ENCODE data around the gene CEP57.

DNA sequence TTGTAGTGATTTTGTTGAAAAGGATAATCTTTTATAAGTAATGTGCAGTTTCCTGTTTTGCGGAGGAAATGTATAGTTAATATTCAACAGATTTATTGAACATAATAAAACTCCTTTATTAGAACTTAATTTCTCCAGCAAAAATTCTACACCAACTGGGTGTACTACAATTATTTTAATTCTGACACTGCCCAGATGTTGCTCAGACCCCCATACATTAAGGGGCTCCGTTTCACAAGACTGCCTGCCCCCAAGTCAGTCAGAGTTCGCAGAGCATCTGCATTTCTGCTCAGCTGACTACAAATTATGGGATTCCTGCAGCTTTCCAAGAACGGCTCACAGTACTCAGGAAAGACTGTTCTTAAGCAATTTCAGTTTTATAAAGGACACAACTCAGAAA, 6.2 kb downstream of the CEP57 start:
- TF ChIP-seq POLR2A (IDR thresholded peaks at IDR 0.05): no peak
- TF ChIP-seq, protein P1, sequence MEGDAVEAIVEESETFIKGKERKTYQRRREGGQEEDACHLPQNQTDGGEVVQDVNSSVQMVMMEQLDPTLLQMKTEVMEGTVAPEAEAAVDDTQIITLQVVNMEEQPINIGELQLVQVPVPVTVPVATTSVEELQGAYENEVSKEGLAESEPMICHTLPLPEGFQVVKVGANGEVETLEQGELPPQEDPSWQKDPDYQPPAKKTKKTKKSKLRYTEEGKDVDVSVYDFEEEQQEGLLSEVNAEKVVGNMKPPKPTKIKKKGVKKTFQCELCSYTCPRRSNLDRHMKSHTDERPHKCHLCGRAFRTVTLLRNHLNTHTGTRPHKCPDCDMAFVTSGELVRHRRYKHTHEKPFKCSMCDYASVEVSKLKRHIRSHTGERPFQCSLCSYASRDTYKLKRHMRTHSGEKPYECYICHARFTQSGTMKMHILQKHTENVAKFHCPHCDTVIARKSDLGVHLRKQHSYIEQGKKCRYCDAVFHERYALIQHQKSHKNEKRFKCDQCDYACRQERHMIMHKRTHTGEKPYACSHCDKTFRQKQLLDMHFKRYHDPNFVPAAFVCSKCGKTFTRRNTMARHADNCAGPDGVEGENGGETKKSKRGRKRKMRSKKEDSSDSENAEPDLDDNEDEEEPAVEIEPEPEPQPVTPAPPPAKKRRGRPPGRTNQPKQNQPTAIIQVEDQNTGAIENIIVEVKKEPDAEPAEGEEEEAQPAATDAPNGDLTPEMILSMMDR (IDR thresholded peaks at IDR 0.05): no peak

All from thyroid gland (tissue), 4 donors.